ENCODE results near the gene GATM. TPM values are rescaled to one million over a fixed set of nuclear protein-coding genes. Genes with fewer than 3 reads are reported as not detected.

GATM gene
- total RNA-seq, 1 experiment from 2014 or later: 9.5 TPM

- DNase-seq (ENCODE audit: low spot score): no peak
- ChIA-PET CTCF (no interaction called here), POLR2A (ENCODE audit: low non-redundant PET) (no interaction called here)
- Histone ChIP-seq H3K4me3 (ENCODE audit: low read depth, low read length, poor library complexity, severe bottlenecking) (no peak overlapping the region), H3K36me3 (ENCODE audit: insufficient read depth, low read length, poor library complexity, severe bottlenecking) (no peaks in the 10 kb centered on the region), H3K4me1 (ENCODE audit: insufficient read depth, low read length, poor library complexity, severe bottlenecking) (no peaks in the 10 kb centered on the region), H3K27ac (ENCODE audit: low read depth, low read length, poor library complexity, severe bottlenecking) (no peak overlapping the region), H3K9me3 (ENCODE audit: low read depth, low read length, poor library complexity, severe bottlenecking) (no peaks in the 10 kb centered on the region), H3K27me3 (replicated peaks; ENCODE audit: insufficient read depth, low read depth, low read length, poor library complexity) (peaks cover 32% of the 10 kb centered on the region)
- BruUV-seq (replicated peaks): no TSS peak
- intact Hi-C loops (cut with micrococcal nuclease; ENCODE audit: unreplicated experiment): no loop called here
- TF ChIP-seq CTCF (conservative IDR thresholded peaks at IDR 0.05; ENCODE audit: low read depth, low read length): no peak
- TF ChIP-seq EZH2 (IDR thresholded peaks at IDR 0.05; ENCODE audit: borderline replicate concordance, low read depth, low read length, poor library complexity, severe bottlenecking): no peak
Observed at GRCh38 chr15:45389351-45389750, 11.0 kb upstream of the GATM start.

GRCh38 chr15:45387380-45388007, 9.2 kb upstream of the GATM start:
- H3K9me3 ChIP-seq (ENCODE audit: low read depth, low read length, poor library complexity, severe bottlenecking): no peaks in the 10 kb centered on the region
- TF ChIP-seq CTCF (conservative IDR thresholded peaks at IDR 0.05; ENCODE audit: low read depth, low read length): no peak
- H3K4me1 ChIP-seq (ENCODE audit: insufficient read depth, low read length, poor library complexity, severe bottlenecking): no peaks in the 10 kb centered on the region
- intact Hi-C loops (cut with micrococcal nuclease; ENCODE audit: unreplicated experiment): no loop called here
- DNase-seq (ENCODE audit: low spot score): no peak
- no TSS peak for BruUV-seq (replicated peaks)
- H3K36me3 ChIP-seq (ENCODE audit: insufficient read depth, low read length, poor library complexity, severe bottlenecking): no peaks in the 10 kb centered on the region
- ChIA-PET CTCF (no interaction called here), POLR2A (ENCODE audit: low non-redundant PET) (interaction anchor here (0.6 kb wide), 1 partner anchor 16 kb away, joined by 3 read pairs; no protein-coding TSS in a partner anchor)
- no peak overlapping the region for H3K27ac ChIP-seq (ENCODE audit: low read depth, low read length, poor library complexity, severe bottlenecking)
- no peak overlapping the region for H3K4me3 ChIP-seq (ENCODE audit: low read depth, low read length, poor library complexity, severe bottlenecking)
- H3K27me3 ChIP-seq (replicated peaks; ENCODE audit: insufficient read depth, low read depth, low read length, poor library complexity): peaks cover 25% of the 10 kb centered on the region

GRCh38 chr15:45386974-45387373, 8.6 kb upstream of the GATM start:
- intact Hi-C loops (cut with micrococcal nuclease; ENCODE audit: unreplicated experiment): no loop called here
- CTCF ChIA-PET: no interaction called here

More at GRCh38 chr15:45386974-45387373, 8.6 kb upstream of the GATM start:
- Histone ChIP-seq H3K9me3 (ENCODE audit: low read depth, low read length, poor library complexity, severe bottlenecking) (no peaks in the 10 kb centered on the region), H3K4me3 (ENCODE audit: low read depth, low read length, poor library complexity, severe bottlenecking) (no peak overlapping the region), H3K27ac (ENCODE audit: low read depth, low read length, poor library complexity, severe bottlenecking) (no peak overlapping the region), H3K4me1 (ENCODE audit: insufficient read depth, low read length, poor library complexity, severe bottlenecking) (no peaks in the 10 kb centered on the region), H3K36me3 (ENCODE audit: insufficient read depth, low read length, poor library complexity, severe bottlenecking) (no peaks in the 10 kb centered on the region), H3K27me3 (replicated peaks; ENCODE audit: insufficient read depth, low read depth, low read length, poor library complexity) (peaks cover 19% of the 10 kb centered on the region)
- TF ChIP-seq EZH2 (IDR thresholded peaks at IDR 0.05; ENCODE audit: borderline replicate concordance, low read depth, low read length, poor library complexity, severe bottlenecking) (no peak), CTCF (conservative IDR thresholded peaks at IDR 0.05; ENCODE audit: low read depth, low read length) (no peak)
- POLR2A ChIA-PET (ENCODE audit: low non-redundant PET): no interaction called here
- BruUV-seq (replicated peaks): no TSS peak
- no peak for DNase-seq (ENCODE audit: low spot score)
